Stomach (tissue), 9 donors: ENCODE measurements around the gene KIFC3. TPM values are rescaled to one million over a fixed set of nuclear protein-coding genes. Genes with fewer than 3 reads are reported as not detected.

Source experiments
- DNase-seq, 2 donors: peaks; one replicate each; pipeline versions ENCODE4 v3.0.0 to v3.0.0-alpha.2; 2013 to 2019
- H3K27ac ChIP-seq, 5 donors: fragments of 200-600 bp in 4 of 5; sonication (generic) in 4 of 5; one replicate each; pipeline ENCODE4 v1.5.1; 2013 to 2019; ENCODE audit warnings: mild to moderate bottlenecking in 1 of 5, moderate library complexity in 1 of 5
- H3K27me3 ChIP-seq, 3 donors: fragments of 200-600 bp; sonication (generic); one replicate each; pipeline ENCODE4 v1.5.1; 2017 to 2019; ENCODE audit warnings: mixed run types in 1 of 3
- H3K36me3 ChIP-seq, 4 donors: fragments of 200-600 bp; sonication (generic); 1 replicate in 3 of 4; 2 replicates in 1 of 4; pipeline ENCODE4 v1.5.1; 2016 to 2019
- H3K4me1 ChIP-seq, 4 donors: fragments of 200-600 bp; sonication (generic); one replicate each; pipeline ENCODE4 v1.5.1; 2016 to 2019
- H3K4me3 ChIP-seq, 4 donors: fragments of 200-600 bp; sonication (generic) in 3 of 4; one replicate each; pipeline ENCODE4 v1.5.1; 2016 to 2019; ENCODE audit warnings: mild to moderate bottlenecking in 1 of 4
- H3K9me3 ChIP-seq, 4 donors: fragments of 200-600 bp; sonication (generic); one replicate each; pipeline ENCODE4 v1.5.1; 2016 to 2019
- CTCF ChIP-seq, 7 experiments: fragments of 450-650 bp in 4 of 7; fragments of 200-600 bp in 3 of 7; sonication (generic) in 3 of 7; IDR thresholded peaks; one replicate each; pipeline ENCODE4 v1.5.1; 2016 to 2019; ENCODE audit warnings: antibody characterized with exemption in 7 of 7, control low read depth in 2 of 7, mild to moderate bottlenecking in 1 of 7
- EP300 ChIP-seq: sonication (generic); formaldehyde crosslinking; IDR thresholded peaks from one replicate; pipeline ENCODE4 v1.6.1; 2017; ENCODE audit warnings: antibody characterized with exemption
- POLR2A ChIP-seq, 4 donors: fragments of 450-650 bp; IDR thresholded peaks; one replicate each; pipeline ENCODE4 v1.6.1; 2016; ENCODE audit warnings: antibody characterized with exemption in 4 of 4, control low read depth in 2 of 4, mild to moderate bottlenecking in 1 of 4, moderate library complexity in 1 of 4
- POLR2AphosphoS5 ChIP-seq, 3 donors: sonication (generic); formaldehyde crosslinking; IDR thresholded peaks; one replicate each; pipeline ENCODE4 v1.6.1; 2016; ENCODE audit warnings: antibody characterized with exemption in 3 of 3
- WGBS, 5 donors: extraction: QIAGEN DNeasy Blood & Tissue Kit in 3 of 5; methylation state at CpG; one replicate each; pipeline versions ENCODE4 v1.1.5 to v1.1.7; 2013 to 2018; 5-methylcytosine and 5-hydroxymethylcytosine counted together
- intact Hi-C: fragments of 100-400 bp; cut with DNase I; formaldehyde crosslinking; loops from one replicate; pipeline ENCODE4 v1.15.1; 2023; ENCODE audit warnings: low total_unique reads
- polyA plus RNA-seq, 3 donors: library from polyadenylated mRNA; stranded (reverse); fragments of 200-250 nt; gene quantifications; one replicate each; pipeline ENCODE4 v1.2.3, GENCODE V29; 2013
- total RNA-seq, 5 donors: library from RNA; depleted of rRNA; stranded (reverse); fragments of >200 nt; gene quantifications; one replicate each; pipeline versions ENCODE4 v1.1.0 to v1.2.3, GENCODE V29; 2014 to 2016
- donor health status: healthy with polysubstance abuse.
- donor health status: Bipolar disorder and iron deficiency.
- donor health status: healthy.

Gene KIFC3
- total and polyA plus RNA-seq, 8 donors, result 2.3 to 249 (median 31.1) TPM

- TF ChIP-seq POLR2A (IDR thresholded peaks at IDR 0.05) (no peak), CTCF (IDR thresholded peaks at IDR 0.05) (no peak), EP300 (no peak), POLR2AphosphoS5 (IDR thresholded peaks at IDR 0.05) (no peak)
- Histone ChIP-seq H3K36me3 (peaks cover 0 to 78% (median 49%) of the 10 kb centered on the region in 4 donors), H3K4me1 (no peaks in the 10 kb centered on the region), H3K4me3 (no peak overlapping the region), H3K27ac (no peak overlapping the region), H3K9me3 (no peaks in the 10 kb centered on the region), H3K27me3 (no peaks in the 10 kb centered on the region)
- DNase-seq, result no peak
- intact Hi-C loops, result no loop called here
- 96 to 99% (median 97%) methylated on average over 3 of the region's 3 CpGs for WGBS, 5 donors
Measured at GRCh38 chr16:57745768-57746167, 56.5 kb downstream of the KIFC3 start.

GRCh38 chr16:57744642-57744903 is 57.7 kb downstream of the KIFC3 start:
- WGBS, 5 donors, result 78 to 94% (median 89%) methylated on average over 6 to 7 of the region's 7 CpGs

GRCh38 chr16:57743886-57744641 is 58.2 kb downstream of the KIFC3 start:
- DNase-seq, result no peak
- no peak for TF ChIP-seq POLR2AphosphoS5 (IDR thresholded peaks at IDR 0.05)
- TF ChIP-seq POLR2A (IDR thresholded peaks at IDR 0.05), result no peak
- TF ChIP-seq EP300, result no peak
- TF ChIP-seq CTCF (IDR thresholded peaks at IDR 0.05), result no peak
- Histone ChIP-seq H3K4me3 (no peak overlapping the region), H3K9me3 (no peaks in the 10 kb centered on the region), H3K27me3 (no peaks in the 10 kb centered on the region), H3K36me3 (peaks cover 3 to 71% (median 50%) of the 10 kb centered on the region in 4 donors), H3K27ac (no peak overlapping the region), H3K4me1 (peaks cover 0 to 5% (median 0%) of the 10 kb centered on the region in 4 donors)
- intact Hi-C loops, result no loop called here
- WGBS, 5 donors, result 89 to 97% (median 94%) methylated on average over 19 to 23 of the region's 23 CpGs

More at GRCh38 chr16:57744642-57744903, 57.7 kb downstream of the KIFC3 start:
- Histone ChIP-seq H3K36me3 (peaks cover 3 to 67% (median 51%) of the 10 kb centered on the region in 4 donors), H3K27me3 (no peaks in the 10 kb centered on the region), H3K27ac (no peak overlapping the region), H3K9me3 (no peaks in the 10 kb centered on the region), H3K4me1 (no peaks in the 10 kb centered on the region), H3K4me3 (no peak overlapping the region)
- DNase-seq, result no peak
- TF ChIP-seq CTCF (IDR thresholded peaks at IDR 0.05) (no peak), EP300 (no peak), POLR2A (IDR thresholded peaks at IDR 0.05) (no peak), POLR2AphosphoS5 (IDR thresholded peaks at IDR 0.05) (no peak)
- intact Hi-C loops, result no loop called here

GRCh38 chr16:57743458-57743857 is 58.8 kb downstream of the KIFC3 start:
- no peak overlapping the region for H3K27ac ChIP-seq
- peaks cover 3 to 77% (median 47%) of the 10 kb centered on the region in 4 donors for H3K36me3 ChIP-seq
- intact Hi-C loops, result no loop called here
- H3K4me1 ChIP-seq, result peaks cover 0 to 7% (median 0%) of the 10 kb centered on the region in 4 donors
- WGBS, 5 donors, result 80 to 92% (median 89%) methylated on average over 10 of the region's 10 CpGs
- no peak overlapping the region for H3K4me3 ChIP-seq
- no peaks in the 10 kb centered on the region for H3K27me3 ChIP-seq
- no peak for DNase-seq
- no peaks in the 10 kb centered on the region for H3K9me3 ChIP-seq
- no peak for TF ChIP-seq CTCF (IDR thresholded peaks at IDR 0.05)
- no peak for TF ChIP-seq POLR2A (IDR thresholded peaks at IDR 0.05)
- TF ChIP-seq POLR2AphosphoS5 (IDR thresholded peaks at IDR 0.05), result no peak
- no peak for TF ChIP-seq EP300
